Activated T-helper 17 cell treated with anti-CD3 and anti-CD28 coated beads, Interleukin-2, amount 50 U/mL, for 72 hours (primary cell): ENCODE measurements around the gene COQ8A. TPM values are rescaled to one million over a fixed set of nuclear protein-coding genes. Genes with fewer than 3 reads are reported as not detected.

Experiments used
- ATAC-seq: fragments of 150-1000 bp; cut with Tn5 transposase; replicated peaks from 2 replicates; pipeline ENCODE4 v1.10.0; 2021; ENCODE audit warnings: mild to moderate bottlenecking, moderate library complexity
- H3K27ac Mint-ChIP-seq: one replicate; pipeline ENCODE4 v1.8.0; 2022; ENCODE audit warnings: mixed read lengths
- H3K27me3 Mint-ChIP-seq: one replicate; pipeline ENCODE4 v1.8.0; 2022; ENCODE audit warnings: mixed read lengths
- H3K36me3 Mint-ChIP-seq: one replicate; pipeline ENCODE4 v1.8.0; 2022; ENCODE audit warnings: low read depth, mild to moderate bottlenecking, mixed read lengths
- H3K4me1 Mint-ChIP-seq: one replicate; pipeline ENCODE4 v1.8.0; 2022; ENCODE audit warnings: mixed read lengths
- H3K4me3 Mint-ChIP-seq: one replicate; pipeline ENCODE4 v1.8.0; 2022; ENCODE audit warnings: mild to moderate bottlenecking, mixed read lengths
- H3K9me3 Mint-ChIP-seq: one replicate; pipeline ENCODE4 v1.8.0; 2022; ENCODE audit warnings: mixed read lengths
- total RNA-seq, 2 donors: library from RNA; stranded (reverse); gene quantifications; one replicate each; pipeline ENCODE4 v1.2.3, GENCODE V29; 2022

Gene COQ8A
- total RNA-seq: 10 to 100 TPM; 28.8 to 43.1 TPM

DNA sequence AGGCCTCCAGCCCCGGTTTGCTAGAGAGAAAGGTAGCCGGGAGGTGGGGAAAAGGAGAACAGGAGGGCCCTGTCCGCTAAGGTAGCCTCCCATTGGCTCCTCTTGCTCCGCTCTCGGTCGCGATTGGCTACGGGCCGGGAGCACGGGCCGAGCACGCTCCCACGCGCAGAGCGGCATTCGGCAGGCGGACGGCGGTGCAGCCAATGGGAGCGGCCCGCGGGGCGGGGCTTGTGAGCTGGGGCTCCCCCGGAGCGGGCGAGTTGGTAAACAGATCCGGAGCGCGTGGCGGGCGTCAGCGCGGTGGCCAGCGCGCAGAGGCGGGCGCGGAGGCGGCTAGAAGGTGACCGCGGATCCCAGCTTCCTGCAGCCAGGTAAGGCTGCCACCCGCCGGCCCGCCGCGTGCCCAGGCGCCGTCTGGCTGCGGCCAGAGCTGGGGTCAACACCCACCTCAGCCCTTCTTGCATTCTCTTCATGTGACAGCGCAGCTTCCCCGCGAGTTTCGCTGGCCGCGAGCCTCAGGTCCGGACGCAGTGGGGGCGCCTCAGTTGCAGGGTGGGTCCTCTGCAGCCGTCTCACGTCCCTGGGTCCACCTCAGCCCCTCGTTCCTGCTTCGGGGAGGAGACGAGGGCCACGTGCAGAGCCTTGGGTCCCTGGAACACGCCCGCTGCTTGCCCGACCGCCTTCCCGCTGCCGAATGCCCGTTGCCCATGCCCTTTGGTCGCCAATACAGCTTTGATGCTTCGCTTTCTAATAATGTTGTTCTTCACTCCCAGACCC, at the start of gene COQ8A:
TSS of gene COQ8A (plus strand) at position 266 of the 777 bp plus-strand sequence. CDS start 21,092 bp downstream, outside the sequence.
- peak within 1 kb of the TSS; percentile 87 for H3K4me3 Mint-ChIP-seq
- ATAC-seq: peak; percentile 96
- H3K27me3 Mint-ChIP-seq: no peaks in the 10 kb centered on the region
- H3K27ac Mint-ChIP-seq: peak within 1 kb of the TSS; percentile 94
- H3K36me3 Mint-ChIP-seq: no peaks in the 10 kb centered on the region
- peaks cover 4% of the 10 kb centered on the region for H3K9me3 Mint-ChIP-seq
- peaks cover 28% of the 10 kb centered on the region for H3K4me1 Mint-ChIP-seq

DNA sequence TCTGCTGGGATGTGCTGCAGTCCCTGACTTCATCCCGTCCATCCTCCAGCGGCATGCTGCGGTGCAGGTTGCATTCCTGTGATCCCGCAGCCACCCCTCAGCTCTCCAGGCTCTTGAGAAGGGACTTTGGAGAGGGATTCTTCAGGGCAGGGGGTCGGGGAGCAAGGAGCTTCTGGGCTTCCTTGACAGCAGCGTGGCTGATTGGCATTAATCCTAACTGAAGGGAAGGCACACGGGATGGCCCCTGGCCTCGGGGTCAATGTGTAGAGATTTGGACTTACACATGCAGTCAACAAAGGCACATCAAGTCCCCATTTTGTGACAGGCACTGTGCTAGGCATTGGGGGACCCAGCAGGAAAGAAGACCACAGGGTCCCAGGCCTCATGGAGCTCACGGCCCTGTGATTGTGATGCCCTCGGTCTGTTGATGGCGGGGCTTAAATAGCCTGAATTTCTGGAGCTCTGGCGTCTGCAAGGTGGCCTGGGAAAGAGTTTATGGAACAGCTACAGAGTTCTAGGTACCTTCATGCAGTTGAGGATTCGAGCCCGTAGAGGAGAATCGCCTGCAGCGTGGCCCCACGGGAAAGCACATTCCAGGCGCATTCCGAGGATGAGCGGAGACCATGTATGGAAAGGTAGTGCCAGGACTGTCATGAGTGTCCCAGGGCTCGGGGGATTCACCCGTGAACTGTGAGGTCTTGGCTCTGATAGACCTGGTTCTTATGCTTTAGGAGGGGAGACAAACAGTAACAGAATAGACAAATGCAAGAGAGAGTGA, 49.6 kb upstream of the COQ8A start:
- Mint-ChIP-seq H3K36me3 (no peaks in the 10 kb centered on the region), H3K27me3 (no peaks in the 10 kb centered on the region), H3K4me1 (no peaks in the 10 kb centered on the region), H3K4me3 (no peak overlapping the region), H3K9me3 (no peaks in the 10 kb centered on the region), H3K27ac (no peak overlapping the region)
- ATAC-seq: no peak

DNA sequence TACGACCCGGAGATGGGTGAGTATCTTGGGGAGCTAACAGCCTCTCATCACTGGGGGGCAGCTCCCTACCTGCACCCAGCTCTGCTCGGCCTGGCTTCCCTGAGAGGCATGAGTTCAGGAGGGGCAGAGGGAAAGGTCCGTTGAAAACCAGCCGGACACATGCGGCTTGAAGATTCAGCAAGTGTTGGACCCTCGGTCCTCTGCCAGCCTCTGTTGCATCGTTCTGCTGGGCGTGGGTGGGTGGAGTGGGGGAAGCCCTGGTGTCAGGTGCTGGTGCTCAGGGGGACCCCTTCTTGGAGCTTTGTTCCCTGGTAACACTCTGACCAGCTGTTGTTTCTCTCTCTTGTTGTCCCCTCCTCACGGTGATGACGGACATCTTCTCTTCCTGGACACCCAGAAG, 48.7 kb upstream of the COQ8A start:
- H3K4me1 Mint-ChIP-seq: no peaks in the 10 kb centered on the region
- H3K36me3 Mint-ChIP-seq: no peaks in the 10 kb centered on the region
- no peak overlapping the region for H3K27ac Mint-ChIP-seq
- no peak overlapping the region for H3K4me3 Mint-ChIP-seq
- H3K9me3 Mint-ChIP-seq: no peaks in the 10 kb centered on the region
- ATAC-seq: no peak
- H3K27me3 Mint-ChIP-seq: no peaks in the 10 kb centered on the region

DNA sequence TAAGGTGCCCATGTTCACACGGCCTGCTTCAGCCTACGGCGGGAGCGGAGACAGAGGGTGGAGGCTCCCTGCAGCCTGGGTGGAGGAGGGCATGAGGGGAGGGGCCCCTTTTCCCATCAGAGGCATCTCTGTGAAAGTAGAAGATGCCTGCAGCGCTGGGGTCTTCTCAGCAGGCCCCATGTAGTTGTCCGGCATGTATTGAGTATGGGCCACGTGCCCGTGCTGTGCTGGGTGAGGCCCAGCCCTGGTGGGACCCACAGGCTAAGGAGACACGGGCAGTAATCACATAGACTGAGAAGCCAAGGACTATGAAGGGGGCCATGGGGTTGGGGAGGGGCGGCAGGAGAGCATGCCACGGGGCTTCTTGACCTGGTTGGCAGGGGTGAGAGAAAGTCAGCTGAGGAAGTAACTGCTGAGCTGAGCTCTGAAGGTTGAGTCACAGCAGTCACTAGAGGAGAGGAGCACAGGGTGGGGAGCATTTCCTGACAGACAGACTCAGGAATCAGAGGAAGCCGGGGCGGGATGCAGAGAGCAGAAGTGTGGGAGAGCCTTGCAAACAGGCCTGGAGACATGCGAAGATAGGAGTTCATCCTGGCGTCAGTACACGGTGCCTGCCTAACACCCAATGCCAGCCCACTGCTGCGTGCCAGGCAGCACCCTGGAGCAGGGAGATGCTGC, 48.1 kb upstream of the COQ8A start:
- Mint-ChIP-seq H3K4me3 (no peak overlapping the region), H3K27me3 (no peaks in the 10 kb centered on the region), H3K9me3 (no peaks in the 10 kb centered on the region), H3K27ac (no peak overlapping the region), H3K36me3 (no peaks in the 10 kb centered on the region), H3K4me1 (no peaks in the 10 kb centered on the region)
- no peak for ATAC-seq

DNA sequence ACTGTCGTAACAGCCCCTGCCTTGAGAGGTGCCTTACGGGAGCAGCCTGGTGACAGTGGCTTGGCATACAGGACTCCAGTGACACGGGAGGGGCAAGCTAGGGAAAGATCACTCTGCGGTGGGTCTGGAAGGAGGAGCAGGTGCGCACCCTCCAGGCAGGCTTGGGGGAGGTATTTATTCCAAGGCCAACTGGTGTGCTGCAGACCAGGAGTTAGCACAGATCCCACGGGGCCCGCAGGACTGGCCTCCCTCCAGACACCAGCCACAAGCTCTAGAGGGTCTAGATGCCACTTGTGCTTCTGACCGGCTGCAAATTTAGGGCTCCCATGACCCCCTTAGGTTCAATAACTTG, 47.6 kb upstream of the COQ8A start:
- no peaks in the 10 kb centered on the region for H3K36me3 Mint-ChIP-seq
- H3K9me3 Mint-ChIP-seq: no peaks in the 10 kb centered on the region
- H3K4me3 Mint-ChIP-seq: no peak overlapping the region
- H3K27ac Mint-ChIP-seq: no peak overlapping the region
- ATAC-seq: no peak
- no peaks in the 10 kb centered on the region for H3K4me1 Mint-ChIP-seq
- H3K27me3 Mint-ChIP-seq: no peaks in the 10 kb centered on the region

DNA sequence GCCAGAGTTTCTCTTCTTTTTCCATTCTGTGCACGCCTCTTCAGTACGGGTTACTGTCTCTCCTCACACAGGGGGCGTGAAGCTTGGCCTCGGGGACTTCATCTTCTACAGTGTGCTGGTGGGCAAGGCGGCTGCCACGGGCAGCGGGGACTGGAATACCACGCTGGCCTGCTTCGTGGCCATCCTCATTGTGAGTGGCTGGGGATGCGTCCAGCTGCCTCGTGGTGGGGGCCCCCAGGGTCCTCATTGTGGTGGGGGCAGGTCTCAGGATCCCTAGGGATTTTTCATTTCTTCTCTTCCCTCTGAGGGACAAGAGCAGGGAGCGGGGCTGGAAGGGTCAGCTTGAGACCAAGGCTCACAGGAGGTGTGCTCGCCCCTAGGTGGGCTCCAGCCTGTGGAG, 46.2 kb upstream of the COQ8A start:
- no peak for ATAC-seq
- Mint-ChIP-seq H3K27ac (no peak overlapping the region), H3K9me3 (no peaks in the 10 kb centered on the region), H3K4me1 (no peaks in the 10 kb centered on the region), H3K27me3 (no peaks in the 10 kb centered on the region), H3K4me3 (no peak overlapping the region), H3K36me3 (no peaks in the 10 kb centered on the region)

DNA sequence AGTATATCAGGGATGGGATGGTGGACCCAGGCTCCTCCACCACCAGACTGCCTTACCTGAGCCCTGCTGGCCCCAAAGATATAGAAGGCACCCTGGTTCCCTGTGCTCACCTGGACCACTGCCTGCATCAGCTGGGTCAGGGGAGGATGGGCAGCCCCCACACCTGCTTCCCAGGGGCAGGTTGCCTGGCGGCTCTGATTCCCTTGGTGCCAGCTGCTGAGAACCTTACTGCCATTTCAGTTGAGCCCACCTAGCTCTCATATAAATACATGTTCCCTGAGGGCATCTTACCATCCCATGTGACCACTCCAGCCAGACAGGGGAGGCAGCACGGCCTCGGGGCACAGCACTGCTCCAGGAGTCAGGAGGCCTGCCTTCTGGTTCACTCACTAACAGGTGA, 45.3 kb upstream of the COQ8A start:
- ATAC-seq: no peak
- Mint-ChIP-seq H3K27ac (no peak overlapping the region), H3K4me3 (no peak overlapping the region), H3K4me1 (no peaks in the 10 kb centered on the region), H3K36me3 (no peaks in the 10 kb centered on the region), H3K27me3 (no peaks in the 10 kb centered on the region), H3K9me3 (no peaks in the 10 kb centered on the region)

DNA sequence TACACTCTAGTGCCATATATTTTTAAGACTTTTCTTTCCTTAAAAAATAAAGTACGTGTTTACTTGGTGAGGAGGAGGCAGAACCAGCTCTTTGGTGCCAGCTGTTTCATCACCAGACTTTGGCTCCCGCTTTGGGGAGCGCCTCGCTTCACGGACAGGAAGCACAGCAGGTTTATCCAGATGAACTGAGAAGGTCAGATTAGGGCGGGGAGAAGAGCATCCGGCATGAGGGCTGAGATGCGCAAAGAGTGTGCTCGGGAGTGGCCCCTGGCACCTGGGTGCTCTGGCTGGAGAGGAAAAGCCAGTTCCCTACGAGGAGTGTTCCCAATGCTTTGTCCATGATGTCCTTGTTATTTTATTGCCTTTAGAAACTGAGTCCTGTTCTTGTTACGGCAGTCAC, 44.5 kb upstream of the COQ8A start:
- no peak overlapping the region for H3K27ac Mint-ChIP-seq
- no peak for ATAC-seq
- H3K4me1 Mint-ChIP-seq: no peaks in the 10 kb centered on the region
- no peak overlapping the region for H3K4me3 Mint-ChIP-seq
- H3K36me3 Mint-ChIP-seq: no peaks in the 10 kb centered on the region
- H3K27me3 Mint-ChIP-seq: no peaks in the 10 kb centered on the region
- H3K9me3 Mint-ChIP-seq: no peaks in the 10 kb centered on the region

DNA sequence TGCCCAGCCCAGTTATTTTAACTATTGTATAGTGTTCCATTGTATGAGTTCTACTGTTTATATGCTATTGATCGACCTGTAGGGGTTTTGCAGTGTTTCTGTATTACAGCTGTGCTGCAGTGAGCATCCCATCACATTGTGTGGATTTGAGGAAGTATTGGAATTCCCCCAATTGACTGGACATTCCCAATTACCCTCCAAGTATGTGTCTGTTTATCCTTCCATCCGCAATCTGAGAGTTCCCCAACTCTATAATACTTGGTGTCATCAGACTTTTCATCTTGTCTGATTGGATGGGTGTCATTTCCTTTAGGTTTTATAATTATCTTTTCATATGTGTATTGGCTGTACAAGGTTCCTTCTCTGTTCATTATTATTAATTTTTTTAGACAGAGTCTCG, 41.8 kb upstream of the COQ8A start:
- no peak overlapping the region for H3K4me3 Mint-ChIP-seq

DNA sequence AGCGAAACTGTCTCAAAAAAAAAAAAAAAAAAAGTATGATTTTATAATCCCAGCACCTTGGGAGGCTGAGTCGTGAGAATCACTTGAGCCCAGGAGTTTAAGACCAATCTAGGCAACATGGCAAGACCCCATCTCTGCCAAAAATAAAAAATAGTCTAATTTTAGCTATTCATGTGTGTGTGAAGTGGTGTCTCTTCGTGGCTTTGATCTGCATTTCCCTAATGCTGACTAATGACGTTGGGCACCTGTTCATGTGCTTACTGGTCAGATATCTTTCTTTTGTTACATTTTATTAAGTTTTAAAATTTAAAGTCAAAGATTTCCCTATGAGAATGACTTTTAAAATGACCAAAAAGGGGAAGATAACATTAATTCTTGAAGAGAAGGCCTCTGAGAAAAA, 38.7 kb upstream of the COQ8A start:
- Mint-ChIP-seq H3K9me3 (no peaks in the 10 kb centered on the region), H3K4me3 (no peak overlapping the region), H3K36me3 (no peaks in the 10 kb centered on the region), H3K27me3 (no peaks in the 10 kb centered on the region), H3K27ac (no peak overlapping the region), H3K4me1 (no peaks in the 10 kb centered on the region)
- no peak for ATAC-seq

More for the DNA sequence above, 41.8 kb upstream of the COQ8A start:
- Mint-ChIP-seq H3K36me3 (no peaks in the 10 kb centered on the region), H3K9me3 (no peaks in the 10 kb centered on the region), H3K27ac (no peak overlapping the region), H3K27me3 (no peaks in the 10 kb centered on the region), H3K4me1 (no peaks in the 10 kb centered on the region)
- ATAC-seq: no peak

DNA sequence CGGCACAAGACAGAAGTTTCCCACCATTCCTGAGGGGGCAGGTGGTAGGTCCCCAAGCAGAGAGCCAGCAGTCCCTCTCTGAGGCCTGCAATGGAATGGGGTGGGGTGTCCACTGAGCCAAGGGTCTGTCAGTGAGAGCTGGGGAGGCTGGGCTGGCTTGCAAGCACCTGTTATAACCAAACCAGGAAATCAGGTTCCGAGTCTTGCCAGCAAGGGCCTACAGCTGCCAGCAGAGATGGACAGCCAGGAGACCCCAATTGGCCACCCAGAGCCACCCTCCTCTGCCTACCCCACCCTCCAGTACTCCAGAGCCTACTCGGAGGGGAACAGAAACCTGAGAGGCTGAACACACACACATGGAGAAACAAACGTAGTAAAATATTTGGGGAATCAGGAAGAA, 37.5 kb upstream of the COQ8A start:
- H3K27me3 Mint-ChIP-seq: no peaks in the 10 kb centered on the region
- H3K4me1 Mint-ChIP-seq: no peaks in the 10 kb centered on the region
- no peak overlapping the region for H3K27ac Mint-ChIP-seq
- no peaks in the 10 kb centered on the region for H3K9me3 Mint-ChIP-seq
- H3K36me3 Mint-ChIP-seq: no peaks in the 10 kb centered on the region
- no peak for ATAC-seq
- no peak overlapping the region for H3K4me3 Mint-ChIP-seq

DNA sequence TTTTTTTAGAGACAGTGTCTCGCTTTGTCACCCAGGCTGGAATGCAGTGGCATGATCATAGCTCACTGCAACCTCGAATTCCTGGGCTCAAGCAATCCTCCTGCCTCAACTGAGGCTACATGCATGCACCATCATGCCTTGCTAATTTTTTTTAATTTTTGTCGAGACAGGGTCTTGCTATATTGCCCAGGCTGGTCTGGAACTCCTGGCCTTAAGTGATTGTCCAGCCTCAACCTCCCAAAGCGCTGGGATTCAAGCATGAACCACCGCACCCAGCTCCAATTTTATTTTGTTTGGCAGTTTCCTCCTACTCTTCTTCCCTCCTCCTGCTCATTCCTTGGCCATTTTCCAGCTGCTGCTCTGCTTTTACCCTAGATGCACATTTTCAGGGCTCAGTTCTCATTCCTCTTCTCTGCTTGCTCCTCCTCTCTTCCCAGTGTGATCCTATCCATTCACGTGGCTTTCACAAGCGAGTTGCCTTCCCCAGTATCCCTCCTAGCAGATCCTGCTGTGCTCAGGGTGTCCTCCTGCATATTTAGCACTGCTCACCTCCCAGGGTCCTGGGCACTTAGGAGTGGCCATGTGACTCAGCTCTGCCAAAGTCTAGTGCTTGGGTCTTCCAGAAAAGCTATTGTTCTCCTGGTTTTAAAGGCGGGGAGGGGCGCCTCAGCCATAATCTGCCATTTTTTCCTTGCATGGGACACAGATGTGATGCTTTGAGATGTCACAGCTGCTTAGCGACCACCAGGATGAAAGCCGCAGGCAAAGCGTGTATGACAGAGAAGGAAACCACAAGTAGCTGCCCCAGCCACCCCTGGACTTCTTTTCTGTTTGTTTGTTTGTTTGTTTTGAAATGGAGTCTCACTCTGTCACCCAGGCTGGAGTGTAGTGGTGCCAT, 36.0 kb upstream of the COQ8A start:
- Mint-ChIP-seq H3K9me3 (no peaks in the 10 kb centered on the region), H3K4me3 (no peak overlapping the region), H3K27me3 (no peaks in the 10 kb centered on the region), H3K4me1 (no peaks in the 10 kb centered on the region), H3K27ac (no peak overlapping the region), H3K36me3 (no peaks in the 10 kb centered on the region)
- no peak for ATAC-seq

DNA sequence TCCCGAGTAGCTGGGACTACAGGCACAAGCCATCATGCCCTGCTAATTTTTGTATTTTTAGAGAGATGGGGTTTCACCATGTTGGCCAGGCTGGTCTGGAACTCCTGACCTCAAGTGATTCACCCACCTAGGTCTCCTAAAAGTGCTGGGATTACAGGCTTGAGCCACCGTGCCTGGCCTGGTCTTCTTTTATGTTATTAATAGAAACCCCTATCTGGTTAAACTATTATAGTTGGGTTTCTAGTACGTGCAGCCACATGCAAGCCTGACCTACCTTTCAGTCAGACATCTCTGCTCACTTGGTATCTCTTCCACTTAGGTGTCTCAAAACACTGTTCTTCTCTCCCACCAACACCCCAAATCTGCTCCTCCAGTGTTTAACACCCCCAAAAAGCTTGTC, 35.3 kb upstream of the COQ8A start:
- no peak for ATAC-seq
- no peaks in the 10 kb centered on the region for H3K9me3 Mint-ChIP-seq
- H3K27me3 Mint-ChIP-seq: no peaks in the 10 kb centered on the region
- H3K4me1 Mint-ChIP-seq: no peaks in the 10 kb centered on the region
- H3K27ac Mint-ChIP-seq: no peak overlapping the region
- H3K4me3 Mint-ChIP-seq: no peak overlapping the region
- H3K36me3 Mint-ChIP-seq: no peaks in the 10 kb centered on the region

DNA sequence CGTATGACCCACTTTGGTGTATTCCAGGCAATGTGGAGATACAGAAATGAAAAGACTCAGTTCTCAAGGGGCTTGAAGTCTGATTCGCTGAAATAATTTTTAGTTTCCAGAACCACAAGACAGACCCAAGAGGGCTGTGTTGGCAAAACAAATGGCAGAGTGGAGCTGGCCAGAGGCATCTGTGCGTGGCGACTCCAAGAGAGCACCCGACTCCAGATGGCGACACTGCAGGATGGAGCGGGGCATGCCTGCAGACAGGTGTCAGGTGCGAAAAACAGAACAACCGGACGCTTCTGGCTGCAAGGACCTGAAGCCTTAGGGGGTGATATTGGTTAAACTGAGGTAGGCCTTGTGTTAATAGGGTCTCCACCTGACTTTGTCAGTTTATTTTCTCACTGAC, 31.7 kb upstream of the COQ8A start:
- H3K27ac Mint-ChIP-seq: no peak overlapping the region
- H3K27me3 Mint-ChIP-seq: no peaks in the 10 kb centered on the region
- no peak overlapping the region for H3K4me3 Mint-ChIP-seq
- H3K4me1 Mint-ChIP-seq: no peaks in the 10 kb centered on the region
- H3K36me3 Mint-ChIP-seq: no peaks in the 10 kb centered on the region
- H3K9me3 Mint-ChIP-seq: no peaks in the 10 kb centered on the region
- no peak for ATAC-seq
